HepG2 (cell line): ENCODE data around the gene TRANK1.

Source experiments
- CTCF ChIP-seq: sonication (generic); formaldehyde crosslinking; IDR thresholded peaks from 2 replicates; pipeline ENCODE4 v1.5.0; 2020; ENCODE audit warnings: mild to moderate bottlenecking, missing genetic modification reagents, moderate library complexity
- KDM1A ChIP-seq: IDR thresholded peaks from 2 replicates; pipeline ENCODE4 v1.6.1; 2016; ENCODE audit warnings: missing compliant biosample characterization
- MXD4 ChIP-seq: IDR thresholded peaks from 2 replicates; pipeline ENCODE4 v1.6.1; 2016; ENCODE audit warnings: mild to moderate bottlenecking, missing biosample characterization, missing genetic modification reagents
- POGZ ChIP-seq: sonication (generic); formaldehyde crosslinking; IDR thresholded peaks from 2 replicates; pipeline ENCODE4 v1.4.0; 2020; ENCODE audit warnings: mild to moderate bottlenecking, missing genetic modification reagents
- STAG1 ChIP-seq: sonication (generic); formaldehyde crosslinking; IDR thresholded peaks from 2 replicates; pipeline ENCODE4 v1.4.0; 2020; ENCODE audit warnings: missing genetic modification reagents
- SUZ12 ChIP-seq: fragments of 150-350 bp; IDR thresholded peaks from 2 replicates; pipeline ENCODE4 v1.6.1; 2014; ENCODE audit warnings: low read depth, low read length
- TAF1 ChIP-seq: sonication (generic); formaldehyde crosslinking; IDR thresholded peaks from 2 replicates; pipeline ENCODE4 v1.4.0; 2020; ENCODE audit warnings: missing genetic modification reagents
- TFAP4 ChIP-seq: sonication (generic); IDR thresholded peaks from 2 replicates; pipeline ENCODE4 v1.6.1; 2016; ENCODE audit warnings: low read depth, borderline replicate concordance
- ZNF232 ChIP-seq: sonication (generic); formaldehyde crosslinking; IDR thresholded peaks from 2 replicates; pipeline ENCODE4 v1.4.0; 2020; ENCODE audit warnings: missing genetic modification reagents, borderline replicate concordance
- ZNF263 ChIP-seq: sonication (generic); formaldehyde crosslinking; IDR thresholded peaks from 2 replicates; pipeline ENCODE4 v1.4.0; 2020; ENCODE audit warnings: missing genetic modification reagents

- TF ChIP-seq CTCF (CRISPR knock-in tag) (no peak), ZNF263 (no peak), ZNF232 (CRISPR knock-in tag) (no peak), STAG1 (CRISPR knock-in tag) (no peak), SUZ12 (no peak), KDM1A (CRISPR knock-in tag) (no peak), TAF1 (CRISPR knock-in tag) (no peak), POGZ (CRISPR knock-in tag) (no peak), TFAP4 (no peak), MXD4 (CRISPR knock-in tag) (no peak)
Measured at GRCh38 chr3:36937492-36937891, 7.4 kb downstream of the TRANK1 start.
